GM21825 (cell line): ENCODE results near the gene C20orf96.
"Not testable (repeated sequence)": the region's sequence is repeated elsewhere in the genome, so short reads cannot be mapped to it uniquely, and the experiment has no call there.

ENCODE experiments used
- ATAC-seq: cut with Tn5 transposase; IDR thresholded peaks from one replicate; pipeline ENCODE4 v1.9.1; 2021; ENCODE audit warnings: mild to moderate bottlenecking, moderate library complexity; ENCODE audit not compliant: unreplicated experiment

C20orf96 gene

GRCh38 chr20:290084-290831 lies at the start of gene C20orf96:
C20orf96 (minus strand) TSS chr20:290750; CDS start chr20:290610, 140 bp downstream.
- peak; percentile 78 for ATAC-seq

- not testable (repeated sequence) for ATAC-seq
Observed at GRCh38 chr20:336040-336439, 45.5 kb upstream of the C20orf96 start.

GRCh38 chr20:334578-334977 lies 44.0 kb upstream of the C20orf96 start:
- no peak for ATAC-seq

- ATAC-seq = no peak
Observed at GRCh38 chr20:330233-331149, 39.9 kb upstream of the C20orf96 start.

GRCh38 chr20:329851-330232 lies 39.3 kb upstream of the C20orf96 start:
- no peak for ATAC-seq

GRCh38 chr20:328975-329695 lies 38.6 kb upstream of the C20orf96 start:
- ATAC-seq = no peak

GRCh38 chr20:328027-328974 lies 37.8 kb upstream of the C20orf96 start:
- no peak for ATAC-seq

- peak; percentile 18 for ATAC-seq
Observed at GRCh38 chr20:327186-328026, 36.9 kb upstream of the C20orf96 start.

GRCh38 chr20:326645-327185 lies 36.2 kb upstream of the C20orf96 start:
- ATAC-seq = no peak

GRCh38 chr20:325889-326644 lies 35.5 kb upstream of the C20orf96 start:
- no peak for ATAC-seq

GRCh38 chr20:325045-325888 lies 34.7 kb upstream of the C20orf96 start, which contains the start of gene SOX12:
SOX12 (plus strand) TSS chr20:325552; CDS start chr20:325925, 373 bp downstream.
- ATAC-seq = peak; percentile 68

- peak; percentile 49 for ATAC-seq
Observed at GRCh38 chr20:324177-325044, 33.9 kb upstream of the C20orf96 start.

GRCh38 chr20:316316-317068 lies 25.9 kb upstream of the C20orf96 start:
- no peak for ATAC-seq

- ATAC-seq = no peak
Observed at GRCh38 chr20:313948-314347, 23.4 kb upstream of the C20orf96 start.

- ATAC-seq = no peak
Observed at GRCh38 chr20:313402-313801, 22.9 kb upstream of the C20orf96 start.

GRCh38 chr20:312866-313265 lies 22.3 kb upstream of the C20orf96 start:
- no peak for ATAC-seq
